ENCODE data around the gene SLC5A11. TPM values are rescaled to one million over a fixed set of nuclear protein-coding genes. Genes with fewer than 3 reads are reported as not detected.

Gene SLC5A11
- total RNA-seq, 1 experiment from 2014 or later, result 0.22 TPM

DNA sequence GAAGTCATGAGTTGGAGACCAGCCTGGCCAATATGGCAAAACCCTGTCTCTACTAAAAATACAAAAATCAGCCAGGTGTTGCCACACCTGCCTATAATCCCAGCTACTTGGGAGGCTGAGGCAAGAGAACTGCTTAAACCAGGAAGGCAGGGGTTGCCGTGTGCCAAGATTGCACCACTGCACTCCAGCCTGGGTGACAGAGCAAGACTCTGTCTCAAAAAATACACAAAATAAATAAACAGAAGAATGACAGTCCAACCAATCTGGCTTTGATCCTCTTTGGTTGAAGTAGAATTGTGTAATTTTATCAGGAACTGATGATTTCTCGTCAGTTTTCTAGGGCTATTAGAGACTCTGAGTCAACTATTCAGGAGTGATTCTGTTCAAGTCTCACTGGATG, 79.4 kb downstream of the SLC5A11 start:
- H3K9me3 ChIP-seq (ENCODE audit: control insufficient read depth, low read depth, low read length), result no peaks in the 10 kb centered on the region
- no peak overlapping the region for H3K4ac ChIP-seq (ENCODE audit: low read depth, low read length)
- H3K27me3 Mint-ChIP-seq (ENCODE audit: low read depth), result no peaks in the 10 kb centered on the region; the same call in 1 of the 2 replicates
- no peaks in the 10 kb centered on the region; a peak in 1 of 5 replicates for H3K9me3 Mint-ChIP-seq
- H3K18ac ChIP-seq (ENCODE audit: insufficient read length, low read depth, low read length), result no peak overlapping the region
- H2BK5ac ChIP-seq (ENCODE audit: insufficient read length, low read length), result no peak overlapping the region
- H3K79me2 ChIP-seq (ENCODE audit: insufficient read depth, low read length), result no peaks in the 10 kb centered on the region
- H2BK15ac ChIP-seq (ENCODE audit: low read depth, low read length), result no peak overlapping the region
- peaks cover 24 to 53% (median 36%) of the 10 kb centered on the region in 3 experiments; a peak in 6 of 7 replicates for H3K36me3 Mint-ChIP-seq (ENCODE audit: insufficient read depth in 1 of 3, low read depth in 3 of 3)
- H4K8ac ChIP-seq (replicated peaks; ENCODE audit: insufficient read length, low read depth, low read length), result no peak overlapping the region
- H3K27ac ChIP-seq (ENCODE audit: insufficient read length, low read depth, low read length), result no peak overlapping the region
- H3K9ac ChIP-seq (ENCODE audit: extremely low read depth, insufficient read length, low read length), result no peak overlapping the region
- no peaks in the 10 kb centered on the region for H3K4me1 ChIP-seq (ENCODE audit: insufficient read depth, low read length)
- 0 out of 4 replicates have a peak, but pooled peaks cover under 1 to 2% of the 10 kb centered on the region in 2 experiments for H3K4me1 Mint-ChIP-seq
- no CpG with 5 or more reads among the region's 2 CpGs for WGBS (ENCODE audit: extremely low coverage, insufficient read length, low lambda C conversion rate)
- H3K4me2 ChIP-seq (ENCODE audit: insufficient read depth, insufficient read length, low read length), result no peak overlapping the region
- no peak overlapping the region for H2BK120ac ChIP-seq (ENCODE audit: low read depth, low read length, poor library complexity, severe bottlenecking)
- no peak overlapping the region for H2BK12ac ChIP-seq (ENCODE audit: insufficient read length, low read depth, low read length)
- H4K91ac ChIP-seq (ENCODE audit: insufficient read length, low read depth, low read length), result no peak overlapping the region
- no peak overlapping the region for H3K23ac ChIP-seq (ENCODE audit: insufficient read length, low read depth, low read length)
- H3K4me3 Mint-ChIP-seq, result no peak overlapping the region
- DNase-seq, result no peak
- no peak overlapping the region for H3T11ph ChIP-seq (ENCODE audit: low read length)
- no peak overlapping the region for H2AFZ ChIP-seq (ENCODE audit: low read length)
- no peak overlapping the region for H3K56ac ChIP-seq (ENCODE audit: insufficient read length, low read depth, low read length)
- H3K27me3 ChIP-seq (ENCODE audit: insufficient read depth, low read length), result no peaks in the 10 kb centered on the region
- TF ChIP-seq CTCF (conservative IDR thresholded peaks at IDR 0.05), result no peak
- no peak overlapping the region for H3K14ac ChIP-seq (ENCODE audit: insufficient read depth, low read length)
- H2BK20ac ChIP-seq (ENCODE audit: low read depth, low read length, poor library complexity, severe bottlenecking), result no peak overlapping the region
- H3K79me1 ChIP-seq (ENCODE audit: insufficient read depth, low read depth, low read length, poor library complexity, severe bottlenecking), result no peaks in the 10 kb centered on the region
- no peaks in the 10 kb centered on the region for H3K23me2 ChIP-seq (ENCODE audit: insufficient read length, low read depth, low read length, poor library complexity, severe bottlenecking)
- no peak overlapping the region for H3K27ac Mint-ChIP-seq
- H4K5ac ChIP-seq (ENCODE audit: insufficient read length, low read depth, low read length), result no peak overlapping the region
- H2AK5ac ChIP-seq (ENCODE audit: insufficient read length, low read length), result no peak overlapping the region
- no peaks in the 10 kb centered on the region for H4K20me1 ChIP-seq (ENCODE audit: control insufficient read depth, insufficient read depth, insufficient read length)

All from H9 (cell line).